ENCODE measurements around the gene GRIK2. TPM values are rescaled to one million over a fixed set of nuclear protein-coding genes. Genes with fewer than 3 reads are reported as not detected.

Gene GRIK2
- total and polyA plus RNA-seq, 2 of the 4 experiments (the other 2 are of a cell fraction) = 8.2 to 15.2 TPM

DNA sequence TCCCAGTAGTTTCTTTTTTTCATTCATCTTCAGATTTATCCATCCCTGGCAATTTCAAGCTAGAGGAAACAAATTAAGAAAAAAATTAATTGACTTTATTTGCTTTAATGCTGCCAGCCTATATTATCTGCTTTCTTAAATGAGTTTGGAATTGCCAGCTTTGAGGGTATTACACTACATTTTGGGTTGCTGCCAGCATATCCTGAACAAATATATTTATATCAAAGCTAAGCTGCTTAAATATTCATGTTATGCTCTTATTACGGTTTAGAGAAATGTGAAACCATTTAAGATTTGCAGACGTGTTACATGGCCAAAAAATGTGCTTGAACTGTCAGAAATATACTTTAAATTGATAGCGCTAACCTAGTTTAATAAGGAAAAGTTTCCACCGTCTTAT lies 59.7 kb downstream of the GRIK2 start:
- no peak overlapping the region for H2BK5ac ChIP-seq (ENCODE audit: low read depth, low read length, poor library complexity, severe bottlenecking)
- no peak overlapping the region for H2AK5ac ChIP-seq (ENCODE audit: low read depth, low read length)
- no peak overlapping the region for H3K56ac ChIP-seq (ENCODE audit: extremely low read depth, insufficient read depth, low read length)
- no peaks in the 10 kb centered on the region for H3K27me3 ChIP-seq (ENCODE audit: control insufficient read depth, insufficient read depth, low read length)
- TF ChIP-seq RFX5 (IDR thresholded peaks at IDR 0.05; ENCODE audit: low read depth, low read length) (no peak), CHD1 (IDR thresholded peaks at IDR 0.05; ENCODE audit: low read depth, low read length) (no peak), POLR2A (IDR thresholded peaks at IDR 0.05; ENCODE audit: low read depth, low read length) (no peak), MAFK (IDR thresholded peaks at IDR 0.05; ENCODE audit: low read depth, low read length) (no peak), MAZ (IDR thresholded peaks at IDR 0.05; ENCODE audit: borderline replicate concordance, low read depth, low read length) (no peak), FOS (IDR thresholded peaks at IDR 0.05; ENCODE audit: low read depth, low read length) (no peak), SMC3 (IDR thresholded peaks at IDR 0.05; ENCODE audit: low read depth, low read length) (no peak), RCOR1 (IDR thresholded peaks at IDR 0.05; ENCODE audit: insufficient replicate concordance, low read length) (no peak), CEBPB (IDR thresholded peaks at IDR 0.05; ENCODE audit: low read depth, low read length) (no peak), MXI1 (IDR thresholded peaks at IDR 0.05; ENCODE audit: borderline replicate concordance, low read depth, low read length) (no peak), RAD21 (IDR thresholded peaks at IDR 0.05; ENCODE audit: low read length) (no peak), BHLHE40 (IDR thresholded peaks at IDR 0.05; ENCODE audit: low read depth, low read length) (no peak)
- TF ChIP-seq, protein P1, sequence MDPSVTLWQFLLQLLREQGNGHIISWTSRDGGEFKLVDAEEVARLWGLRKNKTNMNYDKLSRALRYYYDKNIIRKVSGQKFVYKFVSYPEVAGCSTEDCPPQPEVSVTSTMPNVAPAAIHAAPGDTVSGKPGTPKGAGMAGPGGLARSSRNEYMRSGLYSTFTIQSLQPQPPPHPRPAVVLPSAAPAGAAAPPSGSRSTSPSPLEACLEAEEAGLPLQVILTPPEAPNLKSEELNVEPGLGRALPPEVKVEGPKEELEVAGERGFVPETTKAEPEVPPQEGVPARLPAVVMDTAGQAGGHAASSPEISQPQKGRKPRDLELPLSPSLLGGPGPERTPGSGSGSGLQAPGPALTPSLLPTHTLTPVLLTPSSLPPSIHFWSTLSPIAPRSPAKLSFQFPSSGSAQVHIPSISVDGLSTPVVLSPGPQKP (IDR thresholded peaks at IDR 0.05; ENCODE audit: borderline replicate concordance, low read depth, low read length) = no peak
- TF ChIP-seq, protein P2, sequence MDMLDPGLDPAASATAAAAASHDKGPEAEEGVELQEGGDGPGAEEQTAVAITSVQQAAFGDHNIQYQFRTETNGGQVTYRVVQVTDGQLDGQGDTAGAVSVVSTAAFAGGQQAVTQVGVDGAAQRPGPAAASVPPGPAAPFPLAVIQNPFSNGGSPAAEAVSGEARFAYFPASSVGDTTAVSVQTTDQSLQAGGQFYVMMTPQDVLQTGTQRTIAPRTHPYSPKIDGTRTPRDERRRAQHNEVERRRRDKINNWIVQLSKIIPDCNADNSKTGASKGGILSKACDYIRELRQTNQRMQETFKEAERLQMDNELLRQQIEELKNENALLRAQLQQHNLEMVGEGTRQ (IDR thresholded peaks at IDR 0.05; ENCODE audit: low read depth, low read length) = no peak
- TF ChIP-seq, protein P3, sequence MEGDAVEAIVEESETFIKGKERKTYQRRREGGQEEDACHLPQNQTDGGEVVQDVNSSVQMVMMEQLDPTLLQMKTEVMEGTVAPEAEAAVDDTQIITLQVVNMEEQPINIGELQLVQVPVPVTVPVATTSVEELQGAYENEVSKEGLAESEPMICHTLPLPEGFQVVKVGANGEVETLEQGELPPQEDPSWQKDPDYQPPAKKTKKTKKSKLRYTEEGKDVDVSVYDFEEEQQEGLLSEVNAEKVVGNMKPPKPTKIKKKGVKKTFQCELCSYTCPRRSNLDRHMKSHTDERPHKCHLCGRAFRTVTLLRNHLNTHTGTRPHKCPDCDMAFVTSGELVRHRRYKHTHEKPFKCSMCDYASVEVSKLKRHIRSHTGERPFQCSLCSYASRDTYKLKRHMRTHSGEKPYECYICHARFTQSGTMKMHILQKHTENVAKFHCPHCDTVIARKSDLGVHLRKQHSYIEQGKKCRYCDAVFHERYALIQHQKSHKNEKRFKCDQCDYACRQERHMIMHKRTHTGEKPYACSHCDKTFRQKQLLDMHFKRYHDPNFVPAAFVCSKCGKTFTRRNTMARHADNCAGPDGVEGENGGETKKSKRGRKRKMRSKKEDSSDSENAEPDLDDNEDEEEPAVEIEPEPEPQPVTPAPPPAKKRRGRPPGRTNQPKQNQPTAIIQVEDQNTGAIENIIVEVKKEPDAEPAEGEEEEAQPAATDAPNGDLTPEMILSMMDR (conservative IDR thresholded peaks at IDR 0.05; ENCODE audit: low read depth, low read length) = no peak
- in situ Hi-C loops (cut with MboI; ENCODE audit: low sequenced_read_pairs) = no loop called here
- WGBS, 2 experiments (ENCODE audit: extremely low coverage in 2 of 2, insufficient read length in 1 of 2) = no CpG with 5 or more reads among the region's 4 CpGs
- H3K4me2 ChIP-seq (ENCODE audit: low read depth, low read length) = no peak overlapping the region; the same call in 1 of the 2 replicates
- intact Hi-C loops (cut with micrococcal nuclease) = no loop called here
- no peaks in the 10 kb centered on the region for H3K9me3 ChIP-seq (ENCODE audit: control insufficient read depth, insufficient read depth, low read length)
- H3K14ac ChIP-seq (replicated peaks; ENCODE audit: low read depth, low read length) = no peak overlapping the region
- peaks cover 4% of the 10 kb centered on the region; the same call in 1 of the 2 replicates for H3K4me1 ChIP-seq (ENCODE audit: control insufficient read depth, insufficient read depth, low read length)
- H3K4me3 ChIP-seq (ENCODE audit: insufficient read depth, low read depth, low read length) = no peak overlapping the region
- no peak overlapping the region for H2BK120ac ChIP-seq (ENCODE audit: low read depth, low read length)
- no peak overlapping the region for H4K8ac ChIP-seq (ENCODE audit: low read depth in 2 of 2, low read length in 2 of 2)
- H4K91ac ChIP-seq (ENCODE audit: insufficient read depth, low read depth, low read length) = no peak overlapping the region
- no peak overlapping the region for H2AFZ ChIP-seq (replicated peaks; ENCODE audit: low read length, poor library complexity)
- no peak for ATAC-seq (ENCODE audit: low read depth)
- BruUV-seq (replicated peaks) = no TSS peak
- ChIA-PET CTCF (interaction anchor here (1.0 kb wide), 1 partner anchor 13 kb away, joined by 3 read pairs; no protein-coding TSS in a partner anchor), POLR2A (ENCODE audit: unreplicated experiment) (interaction anchor here (0.6 kb wide), 1 partner anchor 86 kb away, joined by 4 read pairs; no protein-coding TSS in a partner anchor)
- no peak overlapping the region for H4K5ac ChIP-seq (ENCODE audit: low read depth, low read length)
- H2AK9ac ChIP-seq (replicated peaks; ENCODE audit: low read depth, low read length, poor library complexity) = no peak overlapping the region
- no peak overlapping the region for H3K4ac ChIP-seq (ENCODE audit: low read depth, low read length)
- DNase-seq = no peak
- no peak overlapping the region for H2BK15ac ChIP-seq (ENCODE audit: low read depth, low read length)
- no peak overlapping the region for H3K23ac ChIP-seq (ENCODE audit: low read depth, low read length)
- no peak overlapping the region for H3K27ac ChIP-seq (ENCODE audit: insufficient read depth, low read length)
- no peaks in the 10 kb centered on the region for H3K79me1 ChIP-seq (ENCODE audit: low read depth in 1 of 2, low read length in 2 of 2)
- H3K9me1 ChIP-seq (ENCODE audit: insufficient read depth, low read length) = no peaks in the 10 kb centered on the region
- H3K9ac ChIP-seq (ENCODE audit: low read depth, low read length) = no peak overlapping the region
- no peak overlapping the region for H3K18ac ChIP-seq (ENCODE audit: low read depth, low read length)
- dilution Hi-C loops (cut with HindIII; ENCODE audit: low sequenced_read_pairs, unreplicated experiment) = no loop called here
- H3K36me3 ChIP-seq (ENCODE audit: control insufficient read depth, insufficient read depth, low read length) = no peaks in the 10 kb centered on the region
- H2BK20ac ChIP-seq (ENCODE audit: low read depth, low read length) = no peak overlapping the region
- H4K20me1 ChIP-seq (ENCODE audit: insufficient read depth, low read length) = no peaks in the 10 kb centered on the region

Measured in IMR-90 (cell line).